ENCODE results near the gene TMEM119.
"Not testable (repeated sequence)": the region's sequence is repeated elsewhere in the genome, so short reads cannot be mapped to it uniquely, and the experiment has no call there.

Gene TMEM119

DNA sequence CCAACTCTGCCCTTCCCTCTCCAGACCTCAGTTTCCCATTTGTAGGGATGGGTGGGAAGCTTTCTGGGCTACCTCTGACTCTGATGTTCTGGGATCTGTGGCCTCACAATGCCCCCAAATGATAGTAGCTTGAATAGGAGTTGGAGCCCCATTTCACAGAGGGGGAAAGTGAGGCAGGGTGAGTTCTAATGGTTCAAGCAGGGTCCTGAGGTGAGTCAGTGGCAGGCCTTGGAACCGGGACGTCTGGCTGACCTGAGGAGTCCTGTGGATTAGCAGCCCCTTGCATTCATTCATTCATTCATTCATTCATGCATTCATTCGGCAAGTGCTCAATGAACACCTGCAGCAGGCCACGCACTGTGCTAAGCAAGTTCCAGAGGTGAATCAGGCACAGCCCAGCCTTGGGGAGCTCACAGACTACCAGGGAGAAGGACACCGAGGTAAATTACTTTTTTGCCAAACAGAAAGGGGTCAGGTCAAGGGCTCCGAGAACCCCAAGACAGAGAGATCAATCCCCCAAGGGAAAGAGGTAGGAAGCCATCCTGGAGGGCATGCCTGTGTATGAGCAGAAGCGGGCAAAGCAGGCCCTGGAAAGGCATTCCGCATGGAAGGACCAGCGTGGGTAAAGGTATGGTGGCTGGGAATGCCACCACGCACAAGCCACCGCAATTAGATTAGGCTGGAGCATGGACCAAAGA, 818 bp upstream of the TMEM119 start:
- no peak for DNase-seq

- DNase-seq: no peak
Observed at GRCh38 chr12:108596854-108597558, 878 bp downstream of the TMEM119 start.

DNA sequence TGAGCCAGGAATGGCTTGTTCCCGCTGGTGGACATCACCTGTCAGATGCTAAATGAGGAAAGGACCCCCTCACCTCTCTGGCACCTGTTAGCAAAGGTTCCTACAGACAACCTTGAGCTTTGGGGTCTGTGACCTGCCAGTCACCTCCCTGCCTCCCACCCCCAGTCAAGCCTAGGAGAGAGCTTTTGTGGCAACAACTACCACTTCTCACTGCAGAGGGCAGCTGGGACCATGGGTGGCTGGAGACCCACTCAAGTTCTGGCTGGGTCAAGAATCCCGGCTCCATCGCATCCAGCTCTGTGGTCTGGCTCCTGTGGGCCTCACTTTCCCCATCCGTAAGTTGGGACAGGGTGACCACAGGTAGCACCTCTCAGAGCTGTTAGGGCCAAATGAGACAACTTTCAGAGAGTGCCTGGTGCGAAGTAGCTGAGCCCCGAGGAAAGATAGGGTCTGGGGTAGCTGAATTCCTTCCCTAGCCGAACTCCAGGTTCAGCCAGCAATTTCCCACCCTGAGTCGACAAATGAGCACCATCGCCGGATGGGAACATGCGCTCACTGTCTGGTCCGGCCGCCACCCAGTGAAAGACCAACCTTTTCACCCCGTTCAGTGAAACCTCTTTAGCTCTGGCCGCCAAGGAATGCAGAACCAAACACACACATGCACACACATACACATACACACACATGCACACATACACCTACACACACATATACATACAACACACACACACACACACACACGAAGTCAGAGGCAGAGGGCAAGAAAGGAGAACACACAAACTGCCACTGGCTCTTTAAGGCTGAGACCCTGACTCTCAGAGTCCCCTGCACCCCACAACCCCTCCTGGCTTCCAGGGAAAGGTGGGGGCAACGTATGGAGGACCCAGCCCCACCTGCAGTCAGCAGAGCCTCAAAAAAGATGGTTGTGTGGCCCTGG, 1.9 kb downstream of the TMEM119 start:
- no peak for DNase-seq

DNA sequence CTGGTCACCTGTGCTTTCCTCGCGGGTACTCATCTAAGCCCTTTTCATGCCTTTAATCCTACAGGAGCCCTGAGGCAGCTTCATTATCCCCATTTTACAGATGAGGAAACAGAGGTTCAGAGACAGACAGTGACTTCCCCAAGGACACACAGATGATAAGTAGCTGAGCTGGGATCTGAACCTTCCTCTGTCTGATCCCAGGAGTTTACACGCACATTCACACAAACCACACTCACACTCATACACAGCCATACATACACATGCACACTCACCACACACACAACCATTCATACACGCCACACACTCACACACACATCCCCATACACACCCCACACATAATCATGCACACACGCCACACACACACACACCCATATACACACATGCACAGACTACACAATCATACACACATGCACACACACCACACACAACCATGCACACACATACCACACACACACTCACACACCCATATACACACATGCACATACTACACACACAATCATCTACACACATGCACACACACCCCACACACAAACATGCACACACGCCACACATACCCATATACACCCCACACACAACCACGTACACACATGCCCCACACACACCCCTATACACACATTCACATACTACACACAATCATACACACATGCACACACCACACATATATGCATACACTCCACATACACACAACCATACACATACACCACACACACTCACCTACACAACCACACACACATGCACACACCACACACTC, 2.7 kb downstream of the TMEM119 start:
- no peak for DNase-seq

DNA sequence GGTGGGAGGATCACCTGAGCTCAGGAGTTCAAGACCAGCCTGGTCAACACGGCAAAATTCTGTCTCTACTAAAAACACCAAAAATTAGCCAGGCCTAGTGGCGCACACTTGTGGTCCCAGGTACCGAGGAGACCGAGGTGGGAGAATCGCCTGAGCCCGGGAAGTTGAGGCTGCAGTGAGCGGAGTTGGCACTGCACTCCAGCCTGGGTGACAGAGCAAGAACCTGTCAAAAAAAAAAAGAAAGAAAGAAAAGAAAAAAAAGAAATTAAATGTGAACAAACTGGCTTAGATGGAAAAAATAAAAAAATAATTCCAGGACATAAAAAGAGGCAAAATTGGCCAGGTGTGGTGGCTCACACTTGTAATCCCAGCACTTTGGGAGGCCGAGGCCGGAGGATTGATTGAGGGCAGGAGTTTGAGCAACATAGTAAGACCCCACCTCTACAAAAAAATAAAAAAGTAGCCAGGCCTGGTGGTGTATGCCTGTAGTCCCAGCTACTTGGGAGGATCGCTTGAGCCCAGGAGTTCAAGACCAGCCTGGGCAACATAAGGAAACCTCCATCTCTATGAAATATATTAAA, 3.5 kb downstream of the TMEM119 start:
- no peak for DNase-seq

DNA sequence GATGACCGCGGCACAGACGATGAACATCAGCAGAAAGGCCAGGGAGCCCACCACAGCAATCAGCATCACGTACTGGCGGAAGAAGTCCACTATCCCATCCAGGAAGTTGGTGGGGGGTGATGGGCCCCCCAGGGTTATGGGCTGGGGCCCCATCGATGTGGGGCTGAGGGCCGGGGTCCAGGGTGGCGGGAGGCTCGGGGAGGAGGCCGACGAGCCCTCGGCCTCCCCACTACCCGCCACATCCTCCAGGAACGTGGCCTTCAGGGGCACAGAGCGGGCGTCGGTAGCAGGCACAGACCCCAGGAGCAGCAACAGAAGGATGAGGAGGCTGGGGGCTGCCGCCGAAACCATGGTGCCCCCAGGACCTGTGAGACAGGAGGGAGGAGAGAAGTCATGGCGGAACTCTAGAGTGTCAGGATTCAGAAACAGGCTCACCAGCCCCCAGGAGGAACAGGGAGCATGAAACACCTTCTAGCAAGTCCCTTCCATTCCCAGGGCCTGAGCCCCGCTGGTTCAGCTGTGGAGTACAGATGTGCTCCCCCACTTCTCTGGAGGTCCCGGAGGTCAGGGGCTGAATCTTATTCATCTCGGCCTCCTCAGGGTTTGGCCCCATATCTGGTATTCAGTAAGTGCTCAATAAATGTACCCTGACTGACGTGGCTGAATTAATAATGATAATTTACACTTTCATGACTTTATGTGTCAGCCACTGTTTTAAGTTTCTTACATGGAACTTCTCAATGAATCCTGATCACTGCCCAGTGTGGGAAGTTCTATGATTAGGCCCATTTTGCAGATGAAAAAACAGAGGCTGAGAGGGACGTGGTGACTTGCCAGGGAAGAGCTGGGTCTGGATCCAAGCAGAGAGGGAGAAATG, 5.6 kb downstream of the TMEM119 start:
- no peak for DNase-seq

DNA sequence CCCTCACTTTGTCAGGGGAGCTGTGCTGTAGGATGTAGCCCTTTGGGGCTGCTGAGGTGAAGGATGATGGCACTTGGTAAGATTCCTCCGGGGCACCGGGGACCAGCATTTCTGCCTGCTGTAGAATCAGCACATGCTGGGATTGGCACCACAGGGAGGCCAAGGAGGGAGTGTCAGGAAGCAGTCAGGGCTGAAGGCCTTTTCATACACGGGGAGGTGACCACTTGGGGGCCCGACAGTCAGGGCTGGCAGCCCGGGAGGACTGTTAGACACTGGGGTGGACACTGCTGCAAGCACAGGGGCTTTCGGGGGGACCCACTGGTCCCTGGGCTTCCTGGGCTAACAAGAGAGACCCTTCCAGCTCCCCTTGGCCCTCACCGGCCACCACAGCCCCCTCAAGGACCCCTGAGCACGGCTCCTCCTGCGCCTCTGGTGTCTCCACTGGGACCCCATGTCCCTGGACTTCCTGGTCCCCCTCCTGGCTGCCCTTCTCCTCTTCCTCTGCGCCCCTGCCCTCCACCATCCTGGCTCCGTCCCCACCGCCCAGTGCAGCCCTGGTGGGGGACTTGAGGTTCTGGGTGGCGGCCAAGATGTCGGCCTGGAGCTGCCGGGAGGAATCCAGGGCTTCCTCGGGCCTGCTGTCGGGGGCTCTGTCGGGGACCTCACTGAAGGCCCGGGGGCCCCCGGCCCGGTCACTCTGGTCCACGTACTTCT, 6.5 kb downstream of the TMEM119 start:
- no peak for DNase-seq

- not testable (repeated sequence) for DNase-seq
Observed at GRCh38 chr12:108590463-108590862, 7.4 kb downstream of the TMEM119 start.

DNA sequence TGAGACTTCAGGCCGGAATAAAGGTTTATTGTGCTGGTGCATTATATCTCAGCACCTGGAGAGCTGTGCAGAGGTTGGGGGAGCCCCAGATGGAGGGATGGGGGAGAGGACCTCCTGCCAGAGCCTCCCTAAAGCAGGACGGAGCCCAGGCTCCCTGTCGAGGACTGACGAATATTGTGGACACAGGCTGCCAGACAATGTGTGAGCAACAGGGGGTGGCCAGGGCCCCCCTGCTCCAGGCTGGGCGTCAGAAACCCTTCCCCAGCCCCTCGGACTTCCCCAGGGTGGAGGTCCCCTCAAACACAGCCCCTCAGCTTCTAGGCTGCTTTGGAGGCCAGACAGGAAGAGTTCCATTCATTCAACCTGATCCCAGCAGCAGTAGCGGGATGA, 8.0 kb downstream of the TMEM119 start:
- DNase-seq: no peak

DNA sequence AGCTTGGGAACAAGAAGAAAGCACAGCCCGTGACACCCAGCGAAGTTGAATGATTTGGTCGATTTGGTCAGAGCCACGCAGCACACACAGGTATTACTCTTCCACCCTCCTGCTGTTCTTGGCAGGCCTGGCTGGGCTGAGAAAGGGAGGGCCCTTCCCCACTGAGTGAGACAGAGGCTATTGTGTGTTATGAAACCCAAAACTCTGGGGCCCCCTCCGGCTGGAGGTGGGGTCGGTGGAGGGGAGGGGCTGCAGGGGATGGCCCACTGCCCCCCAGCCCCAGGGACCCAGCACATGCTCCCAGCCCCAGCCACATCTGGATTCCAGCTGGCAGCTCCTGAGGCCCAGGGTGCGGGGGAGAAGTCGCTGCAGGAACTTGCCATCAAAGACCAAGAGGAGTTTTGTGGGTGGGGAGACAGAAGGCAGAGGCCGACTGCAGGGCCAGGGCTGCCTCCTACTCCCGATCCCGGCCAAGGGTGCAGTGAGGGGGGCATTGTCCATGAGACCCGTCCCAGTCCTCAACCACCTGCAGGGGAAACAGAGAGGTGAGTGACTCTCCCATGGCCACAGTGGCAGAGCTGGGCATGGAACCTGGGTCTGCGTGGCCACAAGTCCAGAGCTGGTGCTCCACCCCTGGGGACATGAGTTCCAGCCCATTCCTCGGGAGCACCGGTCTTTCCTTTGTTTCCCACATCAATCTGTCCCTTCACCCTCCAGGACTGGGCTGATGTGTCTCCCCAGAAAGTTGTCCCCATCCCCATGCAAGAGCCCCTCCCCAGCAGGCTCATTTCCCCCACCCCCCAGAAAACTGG, 8.7 kb downstream of the TMEM119 start:
- no peak for DNase-seq

- DNase-seq: no peak
Observed at GRCh38 chr12:108587826-108588225, 10.1 kb downstream of the TMEM119 start.

DNA sequence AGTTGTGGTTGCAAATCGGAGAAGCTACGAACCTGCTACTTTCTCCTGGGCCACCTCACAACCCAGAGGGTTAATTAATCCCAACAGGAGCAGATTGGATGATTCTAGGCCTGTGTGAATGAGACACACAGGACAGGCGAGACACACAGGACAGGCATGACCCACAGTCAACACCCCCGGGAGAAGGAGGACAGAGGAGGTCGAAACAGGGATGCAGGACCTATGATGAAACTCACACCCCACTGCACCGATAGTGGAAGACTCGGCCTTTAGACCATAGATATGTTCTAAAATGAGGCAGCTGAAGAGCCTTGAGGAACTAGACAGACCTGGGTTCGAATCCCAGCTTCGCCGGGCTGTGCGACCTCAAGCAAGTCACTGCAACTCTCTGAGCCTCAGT, 11.6 kb downstream of the TMEM119 start:
- no peak for DNase-seq

DNA sequence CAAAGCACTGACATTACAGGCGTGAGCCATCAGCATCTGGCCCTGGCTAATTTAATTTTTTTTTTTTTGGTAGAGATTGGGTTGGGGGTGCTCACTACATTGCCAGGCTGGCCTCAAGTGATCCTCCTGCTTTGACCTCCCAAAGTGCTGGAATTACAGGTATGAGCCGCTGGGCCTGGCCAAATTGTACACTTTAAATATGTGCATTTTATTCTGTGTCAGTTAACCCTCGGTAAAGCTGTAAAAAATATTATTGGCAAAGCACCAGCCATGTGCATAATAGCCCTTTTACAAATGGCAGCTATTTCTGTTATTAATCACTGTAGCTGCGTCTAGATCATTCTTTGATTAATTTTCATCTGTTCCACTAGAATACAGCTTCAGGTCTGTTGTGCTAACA, 12.0 kb downstream of the TMEM119 start:
- DNase-seq: no peak

DNA sequence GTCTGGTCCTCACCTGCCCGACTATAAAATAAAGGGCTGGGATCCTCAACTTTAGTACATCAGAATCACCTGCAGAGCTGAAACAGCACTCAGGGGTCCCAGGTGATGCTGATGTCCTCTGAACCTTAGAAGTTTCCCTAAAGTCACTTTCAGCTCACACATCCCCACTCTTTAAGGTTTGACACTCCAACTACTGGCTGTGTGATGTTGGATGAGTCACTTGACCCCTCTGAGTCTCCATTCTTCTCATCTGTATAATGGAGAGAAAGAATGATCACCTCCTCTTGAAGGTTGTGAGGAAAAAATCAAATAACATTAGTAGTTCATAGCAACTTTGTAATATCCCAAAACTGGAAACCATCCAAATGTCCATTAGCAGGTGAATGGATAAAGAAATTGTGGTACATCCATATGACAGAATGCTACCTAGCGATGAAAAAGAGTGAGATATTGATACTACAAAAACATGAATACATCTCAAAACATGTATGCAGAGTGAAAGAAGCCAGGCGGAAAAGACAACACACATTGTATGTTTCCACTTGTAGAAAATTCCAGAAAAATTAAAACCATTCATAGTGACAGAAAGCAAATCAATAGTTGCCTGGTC, 13.3 kb downstream of the TMEM119 start:
- DNase-seq: no peak

DNA sequence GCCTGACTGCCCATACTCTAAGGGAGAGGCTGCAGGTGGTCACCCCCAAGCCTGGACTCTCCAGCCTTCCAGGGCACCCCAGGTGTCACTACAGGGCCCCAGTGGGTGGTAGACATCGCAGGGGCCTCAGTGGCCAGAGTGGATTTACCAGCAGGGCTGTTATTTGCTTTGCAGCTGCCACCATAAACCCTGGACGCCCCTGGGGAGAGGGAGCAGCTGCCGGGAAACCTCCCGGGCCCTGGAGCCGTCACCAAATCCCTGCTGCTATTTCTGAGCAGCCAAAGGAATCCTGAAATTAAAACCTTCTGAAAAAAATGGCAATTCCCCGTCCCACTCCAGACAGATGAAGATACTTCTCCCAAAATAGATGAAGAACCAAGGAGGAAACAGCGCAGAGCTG, 13.9 kb downstream of the TMEM119 start:
- DNase-seq: no peak

- no peak for DNase-seq
Observed at GRCh38 chr12:108582978-108583770, 14.7 kb downstream of the TMEM119 start.

DNA sequence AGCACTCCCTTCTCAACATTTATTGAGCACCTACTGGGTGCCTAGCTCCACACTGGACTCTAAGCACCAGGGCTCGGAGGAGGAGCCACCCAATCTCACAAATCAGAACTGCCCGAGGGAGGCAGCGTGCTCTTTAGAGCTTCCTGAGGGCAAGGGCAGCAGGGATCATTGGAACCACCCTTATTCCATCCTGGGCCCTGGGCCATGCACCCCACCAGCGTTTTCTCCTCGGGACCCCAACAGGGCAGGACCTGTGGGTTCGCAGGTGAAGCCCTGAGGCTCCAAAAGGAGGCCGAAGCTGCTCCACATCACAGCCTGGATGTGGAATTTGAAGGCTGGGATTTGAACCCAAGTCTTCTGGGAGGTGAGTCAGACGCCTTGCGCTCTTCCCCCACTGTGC, 15.4 kb downstream of the TMEM119 start:
- DNase-seq: no peak
